Measurements from ENCODE around the gene LDB2. TPM values are rescaled to one million over a fixed set of nuclear protein-coding genes. Genes with fewer than 3 reads are reported as not detected.

Gene LDB2
- total and polyA plus RNA-seq, 2 donors: 9.2 to 10.1 TPM

GRCh38 chr4:16836324-16836723 lies 62.1 kb downstream of the LDB2 start:
- H3K27me3 ChIP-seq (ENCODE audit: control insufficient read depth in 2 of 2, insufficient read depth in 1 of 2, low read length in 1 of 2): no peaks in the 10 kb centered on the region
- WGBS: 90% methylated on average over 2 of the region's 2 CpGs
- no peaks in the 10 kb centered on the region for H3K36me3 ChIP-seq (ENCODE audit: control insufficient read depth in 2 of 2, insufficient read depth in 2 of 2, low read length in 1 of 2)
- no peak overlapping the region for H3K27ac ChIP-seq (ENCODE audit: low read depth in 1 of 2, low read length in 1 of 2)
- DNase-seq (ENCODE audit: low read depth in 6 of 9, low spot score in 9 of 9): no peak
- no peaks in the 10 kb centered on the region for H3K4me1 ChIP-seq (ENCODE audit: control insufficient read depth in 2 of 2, insufficient read depth in 2 of 2, low read length in 2 of 2)
- no peaks in the 10 kb centered on the region for H3K9me3 ChIP-seq (ENCODE audit: control insufficient read depth in 2 of 2, insufficient read depth in 1 of 2, low read length in 1 of 2)
- no peak overlapping the region for H3K4me3 ChIP-seq (ENCODE audit: low read length in 2 of 2)

GRCh38 chr4:16835597-16836247 lies 62.7 kb downstream of the LDB2 start:
- H3K4me3 ChIP-seq (ENCODE audit: low read length in 2 of 2): no peak overlapping the region
- WGBS: 90% methylated on average over 2 of the region's 2 CpGs
- no peak overlapping the region for H3K27ac ChIP-seq (ENCODE audit: low read depth in 1 of 2, low read length in 1 of 2)
- no peak for DNase-seq (ENCODE audit: low read depth in 6 of 9, low spot score in 9 of 9)
- H3K4me1 ChIP-seq (ENCODE audit: control insufficient read depth in 2 of 2, insufficient read depth in 2 of 2, low read length in 2 of 2): no peaks in the 10 kb centered on the region
- H3K9me3 ChIP-seq (ENCODE audit: control insufficient read depth in 2 of 2, insufficient read depth in 1 of 2, low read length in 1 of 2): no peaks in the 10 kb centered on the region
- H3K27me3 ChIP-seq (ENCODE audit: control insufficient read depth in 2 of 2, insufficient read depth in 1 of 2, low read length in 1 of 2): no peaks in the 10 kb centered on the region
- H3K36me3 ChIP-seq (ENCODE audit: control insufficient read depth in 2 of 2, insufficient read depth in 2 of 2, low read length in 1 of 2): no peaks in the 10 kb centered on the region

GRCh38 chr4:16834814-16835213 lies 63.6 kb downstream of the LDB2 start:
- Histone ChIP-seq H3K4me1 (ENCODE audit: control insufficient read depth in 2 of 2, insufficient read depth in 2 of 2, low read length in 2 of 2) (no peaks in the 10 kb centered on the region), H3K36me3 (ENCODE audit: control insufficient read depth in 2 of 2, insufficient read depth in 2 of 2, low read length in 1 of 2) (no peaks in the 10 kb centered on the region), H3K9me3 (ENCODE audit: control insufficient read depth in 2 of 2, insufficient read depth in 1 of 2, low read length in 1 of 2) (no peaks in the 10 kb centered on the region), H3K27ac (ENCODE audit: low read depth in 1 of 2, low read length in 1 of 2) (no peak overlapping the region), H3K27me3 (ENCODE audit: control insufficient read depth in 2 of 2, insufficient read depth in 1 of 2, low read length in 1 of 2) (no peaks in the 10 kb centered on the region), H3K4me3 (ENCODE audit: low read length in 2 of 2) (no peak overlapping the region)
- 97% methylated on average over 2 of the region's 2 CpGs for WGBS
- DNase-seq (ENCODE audit: low read depth in 6 of 9, low spot score in 9 of 9): no peak

DNA sequence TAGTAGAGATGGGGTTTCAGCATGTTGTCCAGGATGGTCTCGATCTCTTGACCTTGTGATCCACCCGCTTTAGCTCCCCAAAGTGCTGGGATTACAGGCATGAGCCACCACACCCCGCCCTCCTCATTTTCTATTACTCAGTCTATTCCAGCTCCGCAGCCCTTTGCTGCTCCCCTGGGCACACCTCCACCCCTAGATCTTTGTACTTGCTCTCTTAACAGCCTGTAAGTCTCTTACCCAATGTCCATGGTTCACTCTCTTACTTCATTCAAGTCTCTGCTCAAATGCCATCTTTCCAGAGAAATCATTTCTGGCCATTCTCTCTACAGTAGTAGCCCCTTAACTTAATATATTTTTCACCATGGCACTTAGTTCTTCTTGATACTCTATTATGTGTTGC lies 64.7 kb downstream of the LDB2 start:
- Histone ChIP-seq H3K27me3 (ENCODE audit: control insufficient read depth in 2 of 2, insufficient read depth in 1 of 2, low read length in 1 of 2) (no peaks in the 10 kb centered on the region), H3K36me3 (ENCODE audit: control insufficient read depth in 2 of 2, insufficient read depth in 2 of 2, low read length in 1 of 2) (no peaks in the 10 kb centered on the region), H3K9me3 (ENCODE audit: control insufficient read depth in 2 of 2, insufficient read depth in 1 of 2, low read length in 1 of 2) (no peaks in the 10 kb centered on the region), H3K27ac (ENCODE audit: low read depth in 1 of 2, low read length in 1 of 2) (no peak overlapping the region), H3K4me3 (ENCODE audit: low read length in 2 of 2) (no peak overlapping the region), H3K4me1 (ENCODE audit: control insufficient read depth in 2 of 2, insufficient read depth in 2 of 2, low read length in 2 of 2) (no peaks in the 10 kb centered on the region)
- 97% methylated on average over 4 of the region's 4 CpGs for WGBS
- no peak for DNase-seq (ENCODE audit: low read depth in 6 of 9, low spot score in 9 of 9)

GRCh38 chr4:16830081-16830480 lies 68.4 kb downstream of the LDB2 start:
- no peak overlapping the region for H3K4me3 ChIP-seq (ENCODE audit: low read length in 2 of 2)

DNA sequence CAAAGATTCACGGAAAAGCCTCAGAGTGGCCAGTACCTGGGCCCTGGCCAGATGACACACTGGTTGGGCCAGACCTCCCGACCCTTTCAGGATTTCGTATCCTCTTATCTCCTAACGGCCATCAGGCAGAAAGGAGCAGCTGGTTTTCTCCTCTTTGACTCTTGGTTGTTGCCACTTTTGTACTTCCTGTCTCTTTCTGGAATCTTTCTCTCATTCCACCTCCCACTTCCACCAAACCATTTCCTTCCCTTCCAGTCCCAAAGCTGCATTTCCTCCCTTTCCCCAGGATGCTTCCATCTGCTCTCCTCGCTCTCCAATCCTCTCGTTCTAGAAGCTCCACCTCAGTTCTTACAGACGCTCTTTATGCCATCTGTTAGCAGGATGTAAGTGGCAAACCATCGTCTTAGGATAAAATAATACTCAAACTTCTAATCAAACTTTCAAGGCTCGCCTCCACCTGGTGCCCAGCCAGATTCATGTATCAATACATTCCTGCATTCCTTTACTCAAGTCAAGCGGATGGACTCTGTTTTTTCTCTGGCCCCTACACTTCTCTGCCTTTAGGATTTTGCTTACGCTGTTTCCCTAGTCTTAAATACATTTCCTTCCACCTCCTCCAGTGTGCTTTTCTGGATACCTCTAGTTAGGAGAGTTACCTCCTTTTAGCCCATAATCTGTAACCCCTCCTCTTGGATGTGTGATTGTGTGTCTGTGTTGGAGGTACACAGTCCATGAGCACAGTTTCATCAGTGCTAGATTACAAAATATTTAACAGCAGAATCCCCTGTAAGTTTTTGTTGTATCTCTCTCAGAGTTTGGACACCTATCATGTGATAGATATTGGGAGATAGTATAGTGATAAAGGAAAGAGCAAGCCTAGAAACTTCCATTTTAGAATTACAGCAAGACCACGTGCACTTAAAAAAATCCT lies 70.4 kb downstream of the LDB2 start:
- Histone ChIP-seq H3K4me1 (ENCODE audit: control insufficient read depth in 2 of 2, insufficient read depth in 2 of 2, low read length in 2 of 2) (no peaks in the 10 kb centered on the region), H3K9me3 (ENCODE audit: control insufficient read depth in 2 of 2, insufficient read depth in 1 of 2, low read length in 1 of 2) (no peaks in the 10 kb centered on the region), H3K36me3 (ENCODE audit: control insufficient read depth in 2 of 2, insufficient read depth in 2 of 2, low read length in 1 of 2) (no peaks in the 10 kb centered on the region), H3K27ac (ENCODE audit: low read depth in 1 of 2, low read length in 1 of 2) (no peak overlapping the region), H3K27me3 (ENCODE audit: control insufficient read depth in 2 of 2, insufficient read depth in 1 of 2, low read length in 1 of 2) (no peaks in the 10 kb centered on the region), H3K4me3 (ENCODE audit: low read length in 2 of 2) (no peak overlapping the region)
- DNase-seq (ENCODE audit: low read depth in 6 of 9, low spot score in 9 of 9): no peak
- 94% methylated on average over 12 of the region's 12 CpGs for WGBS

More at GRCh38 chr4:16830081-16830480, 68.4 kb downstream of the LDB2 start:
- Histone ChIP-seq H3K9me3 (ENCODE audit: control insufficient read depth in 2 of 2, insufficient read depth in 1 of 2, low read length in 1 of 2) (no peaks in the 10 kb centered on the region), H3K36me3 (ENCODE audit: control insufficient read depth in 2 of 2, insufficient read depth in 2 of 2, low read length in 1 of 2) (no peaks in the 10 kb centered on the region), H3K27ac (ENCODE audit: low read depth in 1 of 2, low read length in 1 of 2) (no peak overlapping the region), H3K27me3 (ENCODE audit: control insufficient read depth in 2 of 2, insufficient read depth in 1 of 2, low read length in 1 of 2) (no peaks in the 10 kb centered on the region), H3K4me1 (ENCODE audit: control insufficient read depth in 2 of 2, insufficient read depth in 2 of 2, low read length in 2 of 2) (no peaks in the 10 kb centered on the region)
- no peak for DNase-seq (ENCODE audit: low read depth in 6 of 9, low spot score in 9 of 9)
- WGBS: 91% methylated on average over 3 of the region's 3 CpGs

GRCh38 chr4:16827045-16827444 lies 71.4 kb downstream of the LDB2 start:
- no peaks in the 10 kb centered on the region for H3K36me3 ChIP-seq (ENCODE audit: control insufficient read depth in 2 of 2, insufficient read depth in 2 of 2, low read length in 1 of 2)
- no peak overlapping the region for H3K27ac ChIP-seq (ENCODE audit: low read depth in 1 of 2, low read length in 1 of 2)
- WGBS: 72% methylated on average over 4 of the region's 4 CpGs
- H3K4me3 ChIP-seq (ENCODE audit: low read length in 2 of 2): no peak overlapping the region
- no peaks in the 10 kb centered on the region for H3K9me3 ChIP-seq (ENCODE audit: control insufficient read depth in 2 of 2, insufficient read depth in 1 of 2, low read length in 1 of 2)
- H3K4me1 ChIP-seq (ENCODE audit: control insufficient read depth in 2 of 2, insufficient read depth in 2 of 2, low read length in 2 of 2): no peaks in the 10 kb centered on the region
- H3K27me3 ChIP-seq (ENCODE audit: control insufficient read depth in 2 of 2, insufficient read depth in 1 of 2, low read length in 1 of 2): no peaks in the 10 kb centered on the region
- no peak for DNase-seq (ENCODE audit: low read depth in 6 of 9, low spot score in 9 of 9)

DNA sequence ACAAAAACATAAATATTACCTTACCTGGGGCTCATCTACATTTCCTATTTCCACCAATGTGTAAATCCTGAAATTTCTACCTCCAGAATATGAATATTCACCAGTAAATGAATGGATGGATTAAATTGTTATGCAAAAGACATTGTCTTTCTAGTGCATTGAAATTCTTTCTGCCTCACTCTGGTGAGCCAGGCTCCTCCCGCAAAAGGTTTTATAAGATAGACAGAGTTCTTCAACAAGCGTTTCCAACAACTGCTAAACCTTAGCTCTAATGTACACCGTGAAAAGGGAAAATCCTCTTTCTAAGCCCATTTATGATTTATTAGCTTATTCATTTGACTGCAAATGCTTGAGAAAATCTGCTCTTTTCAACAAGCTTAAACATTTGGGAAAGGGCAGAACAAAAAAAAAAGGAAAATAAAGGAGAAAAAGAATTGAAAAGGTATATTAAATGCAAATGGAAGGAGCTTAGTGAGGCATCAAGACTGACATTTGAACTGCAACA lies 72.0 kb downstream of the LDB2 start:
- no peak for DNase-seq (ENCODE audit: low read depth in 6 of 9, low spot score in 9 of 9)
- Histone ChIP-seq H3K4me1 (ENCODE audit: control insufficient read depth in 2 of 2, insufficient read depth in 2 of 2, low read length in 2 of 2) (no peaks in the 10 kb centered on the region), H3K27ac (ENCODE audit: low read depth in 1 of 2, low read length in 1 of 2) (no peak overlapping the region), H3K9me3 (ENCODE audit: control insufficient read depth in 2 of 2, insufficient read depth in 1 of 2, low read length in 1 of 2) (no peaks in the 10 kb centered on the region), H3K36me3 (ENCODE audit: control insufficient read depth in 2 of 2, insufficient read depth in 2 of 2, low read length in 1 of 2) (no peaks in the 10 kb centered on the region), H3K27me3 (ENCODE audit: control insufficient read depth in 2 of 2, insufficient read depth in 1 of 2, low read length in 1 of 2) (no peaks in the 10 kb centered on the region), H3K4me3 (ENCODE audit: low read length in 2 of 2) (no peak overlapping the region)
- WGBS: 95% methylated on average over 3 of the region's 3 CpGs

- no peaks in the 10 kb centered on the region for H3K27me3 ChIP-seq (ENCODE audit: control insufficient read depth in 2 of 2, insufficient read depth in 1 of 2, low read length in 1 of 2)
- H3K4me3 ChIP-seq (ENCODE audit: low read length in 2 of 2): no peak overlapping the region
- no peaks in the 10 kb centered on the region for H3K4me1 ChIP-seq (ENCODE audit: control insufficient read depth in 2 of 2, insufficient read depth in 2 of 2, low read length in 2 of 2)
- H3K27ac ChIP-seq (ENCODE audit: low read depth in 1 of 2, low read length in 1 of 2): no peak overlapping the region
- no peak for DNase-seq (ENCODE audit: low read depth in 6 of 9, low spot score in 9 of 9)
- WGBS: 93% methylated on average over 4 of the region's 4 CpGs
- no peaks in the 10 kb centered on the region for H3K9me3 ChIP-seq (ENCODE audit: control insufficient read depth in 2 of 2, insufficient read depth in 1 of 2, low read length in 1 of 2)
- H3K36me3 ChIP-seq (ENCODE audit: control insufficient read depth in 2 of 2, insufficient read depth in 2 of 2, low read length in 1 of 2): no peaks in the 10 kb centered on the region
These were observed 74.1 kb downstream of the LDB2 start for GRCh38 chr4:16824278-16824806.
